ELF-1 (cell line): ENCODE measurements around the gene CDK12.
A peak's percentile ranks its signal among the peaks of the same experiment; 100 is the strongest.

Experiments
- DNase-seq: peaks from one replicate; pipeline ENCODE4 v3.0.0-alpha.2; 2016; ENCODE audit warnings: low read depth, low spot score

CDK12 gene

GRCh38 chr17:39548494-39549225 lies 87.4 kb downstream of the CDK12 start:
- DNase-seq, result no peak

DNA sequence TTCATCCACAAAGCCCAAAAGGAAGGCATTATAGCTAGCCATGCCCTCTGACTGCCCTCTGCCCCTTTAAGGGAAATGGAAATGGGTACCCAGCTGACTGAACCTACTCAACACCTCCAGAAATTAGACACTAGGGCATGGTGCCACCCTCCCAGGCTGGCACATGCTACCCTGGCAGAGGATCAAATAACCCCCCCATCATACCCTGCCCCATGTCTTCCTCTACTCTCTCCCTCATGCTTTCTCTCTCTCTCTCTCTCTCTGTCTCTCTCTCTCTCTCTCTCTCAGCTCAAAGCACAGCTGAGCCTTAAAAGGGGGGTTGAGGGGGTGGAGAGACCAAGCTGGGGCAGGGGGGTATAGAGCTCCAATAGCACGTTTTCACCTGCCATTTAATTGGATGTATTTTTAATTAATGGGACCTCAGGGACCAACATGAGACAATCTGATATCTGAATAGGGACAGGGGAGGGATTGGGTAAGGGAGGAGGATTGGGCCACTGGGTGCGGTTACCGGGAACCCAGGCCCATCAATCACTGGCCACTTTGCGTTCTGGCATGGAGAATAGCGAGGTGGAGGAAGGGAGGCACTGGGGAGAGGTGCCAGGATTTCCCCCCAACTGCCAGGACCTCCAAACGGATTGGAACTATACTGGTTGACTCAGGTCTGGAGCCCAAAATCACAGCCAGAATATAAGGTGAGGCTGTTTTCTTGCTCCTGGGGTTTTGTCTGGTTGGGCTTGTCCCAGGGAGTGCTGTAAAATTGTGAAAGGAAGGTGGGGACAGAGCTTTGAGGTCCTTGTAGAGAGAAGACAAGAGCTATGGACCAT lies 88.7 kb downstream of the CDK12 start:
- no peak for DNase-seq

GRCh38 chr17:39551879-39552278 lies 90.6 kb downstream of the CDK12 start:
- DNase-seq, result no peak

GRCh38 chr17:39553341-39553945 lies 92.2 kb downstream of the CDK12 start:
- DNase-seq, result no peak

DNA sequence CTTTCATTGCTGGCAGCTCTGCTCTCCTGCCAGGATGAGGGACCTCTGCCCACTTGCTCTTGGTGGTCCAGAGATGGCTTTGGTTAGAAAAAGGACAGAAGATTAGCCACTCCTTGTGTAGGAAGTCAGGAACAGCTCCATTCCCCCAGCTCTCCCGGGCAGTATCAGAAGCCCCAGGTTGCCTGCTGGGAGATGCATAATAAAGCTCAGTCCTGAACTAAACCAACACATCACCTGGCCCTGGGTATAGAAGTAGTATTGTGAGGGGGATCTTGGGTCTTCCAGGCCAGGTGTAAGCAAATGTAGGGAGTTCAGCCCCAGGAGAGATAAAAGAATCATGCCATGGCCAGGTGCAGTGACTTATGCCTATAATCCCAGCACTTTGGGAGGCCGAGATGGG lies 94.1 kb downstream of the CDK12 start:
- no peak for DNase-seq

DNA sequence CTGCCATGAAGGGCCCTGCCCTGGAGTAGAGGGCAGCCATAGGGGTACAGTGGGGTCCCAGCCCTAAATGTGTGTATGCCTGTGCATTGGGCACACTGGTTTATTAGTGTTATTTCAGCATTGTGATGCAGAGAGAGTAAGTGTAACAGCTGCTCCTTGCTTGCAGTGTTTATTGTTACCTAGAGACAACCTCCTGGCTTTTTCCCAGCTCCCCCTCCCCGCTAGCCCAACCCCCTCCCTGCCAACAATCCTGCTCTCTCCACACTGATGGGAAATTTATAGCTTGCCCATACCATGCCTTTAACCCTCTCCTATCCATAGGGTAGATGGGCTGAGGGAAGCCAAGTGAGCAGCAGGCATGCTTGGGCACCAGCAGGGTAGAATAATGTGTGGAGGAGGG lies 95.1 kb downstream of the CDK12 start:
- no peak for DNase-seq

DNA sequence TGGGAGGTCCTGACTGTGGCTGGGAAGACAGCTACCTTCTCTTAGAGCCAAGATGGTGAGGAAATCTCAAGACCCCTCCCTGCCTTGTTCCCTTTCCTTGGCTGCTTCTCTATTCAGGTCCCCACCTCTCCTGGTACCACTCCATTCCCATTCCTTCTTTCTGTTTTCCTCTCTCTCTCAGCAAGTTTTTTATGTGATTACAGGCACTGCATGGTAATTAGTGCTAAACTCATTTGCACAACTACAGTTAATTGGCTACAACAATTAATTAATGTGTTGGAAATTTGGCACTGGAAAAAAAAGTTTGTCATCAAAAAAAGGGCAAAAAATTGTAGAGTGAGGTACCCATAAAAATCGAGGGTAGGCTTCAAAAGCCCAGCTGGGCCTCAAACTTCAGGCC lies 101.1 kb downstream of the CDK12 start:
- no peak for DNase-seq

DNA sequence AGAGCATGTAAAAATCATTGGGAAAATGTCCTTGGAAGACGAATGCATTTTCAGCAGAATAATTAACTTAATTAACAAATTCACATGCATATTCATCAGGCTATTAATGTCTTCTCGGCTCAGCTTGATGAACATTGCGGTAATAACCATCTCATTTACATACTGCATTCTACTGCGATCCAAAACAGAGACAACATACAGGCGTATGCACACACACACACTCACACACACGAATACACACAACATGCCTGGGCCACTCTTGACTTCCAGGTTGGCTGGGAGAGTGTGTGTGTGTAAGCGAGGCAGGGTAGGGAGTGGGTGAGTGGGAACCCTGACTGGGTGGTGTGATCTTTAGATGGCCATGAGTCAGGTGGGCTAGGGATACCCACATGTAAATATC lies 101.7 kb downstream of the CDK12 start:
- no peak for DNase-seq

GRCh38 chr17:39563476-39563875 lies 102.2 kb downstream of the CDK12 start:
- DNase-seq, result peak; percentile 39

- peak; percentile 84 for DNase-seq
Observed at GRCh38 chr17:39564211-39564848, 103.0 kb downstream of the CDK12 start.

- DNase-seq, result no peak
Observed at GRCh38 chr17:39566094-39566850, 105.0 kb downstream of the CDK12 start.

GRCh38 chr17:39568702-39569101 lies 107.4 kb downstream of the CDK12 start:
- DNase-seq, result no peak

DNA sequence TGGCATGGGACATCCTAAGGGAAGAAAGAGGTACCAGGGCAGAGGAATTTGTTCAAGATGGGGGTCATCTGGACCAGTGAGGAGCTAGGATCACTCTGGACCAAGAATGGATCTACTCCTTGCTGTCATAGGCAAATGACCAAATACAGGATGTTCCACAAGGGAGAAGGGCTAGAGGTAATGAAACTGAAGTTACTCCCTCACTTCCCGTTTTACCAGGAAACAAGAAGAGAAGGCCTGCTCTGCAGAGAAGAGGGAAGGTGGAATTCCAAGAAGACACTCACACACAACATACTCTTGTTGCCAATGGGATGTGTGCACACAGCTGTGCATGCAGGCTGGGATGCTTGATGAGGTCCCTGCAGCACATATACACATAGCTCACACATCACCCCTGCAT lies 107.8 kb downstream of the CDK12 start:
- DNase-seq, result no peak

DNA sequence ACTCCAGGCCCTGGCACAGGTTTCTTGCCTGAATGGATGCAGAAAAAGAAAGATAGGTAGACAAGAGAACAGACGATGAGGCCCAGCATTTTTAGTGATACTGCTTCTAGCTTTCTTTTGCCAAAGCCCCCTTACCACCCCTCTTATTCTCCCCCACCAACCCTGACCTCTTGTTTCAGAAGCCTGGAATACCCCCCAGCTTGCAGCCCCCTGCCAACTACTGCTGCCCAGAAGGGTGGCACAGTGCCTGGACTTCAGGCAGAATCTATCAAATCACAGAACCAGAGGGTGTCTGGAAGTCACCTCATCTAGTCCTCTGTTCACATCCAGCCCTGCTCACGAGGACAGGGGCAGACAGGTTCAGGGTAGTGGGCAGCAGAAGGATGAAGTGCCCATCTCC lies 110.8 kb downstream of the CDK12 start:
- DNase-seq, result no peak

DNA sequence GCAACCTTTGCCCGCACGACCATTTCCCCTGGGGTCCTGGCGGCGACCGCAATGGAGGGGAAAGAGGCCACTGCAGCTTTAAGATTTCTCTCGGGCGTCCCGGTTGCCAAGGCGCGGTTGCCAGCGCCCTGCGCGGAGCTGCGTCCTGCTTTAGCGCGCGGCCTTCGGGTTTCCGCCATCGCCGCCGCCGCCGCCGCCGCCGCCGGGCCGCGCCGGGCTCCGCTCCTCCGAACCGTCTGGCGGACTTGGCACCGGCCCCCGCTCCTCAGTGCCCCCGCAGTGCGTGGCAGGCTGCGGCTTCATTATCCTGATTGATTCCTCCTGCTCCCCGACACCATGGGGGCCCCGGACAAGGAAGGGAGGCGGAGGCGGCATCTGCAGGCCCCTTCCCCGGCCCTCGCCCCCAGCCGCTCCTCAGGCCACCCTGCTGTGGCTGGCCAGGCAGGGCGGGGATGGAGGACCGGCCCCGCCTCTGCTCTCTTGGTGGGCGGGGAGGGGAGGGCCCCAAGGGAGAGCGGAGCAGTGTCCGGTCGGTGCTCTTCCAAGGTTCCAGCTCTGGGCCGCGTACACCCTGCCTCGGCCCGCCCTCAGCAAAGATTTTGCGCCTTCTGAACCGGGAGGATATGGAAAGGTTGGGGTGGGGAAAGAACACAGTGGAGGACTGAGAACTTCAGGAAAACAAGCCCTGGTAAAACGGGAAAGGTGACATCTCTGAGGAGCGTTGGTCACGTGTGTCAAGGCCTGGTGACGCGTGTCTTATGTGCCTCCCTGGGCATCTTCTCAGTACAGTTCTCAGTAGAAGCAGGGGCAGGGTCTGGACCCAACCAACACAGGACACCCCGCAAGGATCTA lies 112.4 kb downstream of the CDK12 start:
- peak; percentile 76 for DNase-seq

- DNase-seq, result peak; percentile 21
Observed at GRCh38 chr17:39576187-39576586, 114.9 kb downstream of the CDK12 start.

GRCh38 chr17:39578272-39578671 lies 117.0 kb downstream of the CDK12 start:
- DNase-seq, result no peak

- peak; percentile 49 for DNase-seq
Observed at GRCh38 chr17:39579318-39580081, 118.2 kb downstream of the CDK12 start.

GRCh38 chr17:39580082-39580468 lies 118.8 kb downstream of the CDK12 start:
- no peak for DNase-seq
